Transverse colon (tissue), 4 donors: Measurements from ENCODE around the gene CTBP2. TPM values are rescaled to one million over a fixed set of nuclear protein-coding genes. Genes with fewer than 3 reads are reported as not detected.

Experiments used
- DNase-seq: peaks from one replicate; pipeline ENCODE4 v3.0.0-alpha.2; 2019
- H3K27ac ChIP-seq, 4 donors: fragments of 200-600 bp; sonication (generic); 2 replicates each; pipeline ENCODE4 v1.5.1; 2016 to 2018; ENCODE audit warnings: inconsistent platforms in 4 of 4
- H3K27me3 ChIP-seq: fragments of 200-600 bp; sonication (generic); 2 replicates; pipeline ENCODE4 v1.5.1; 2017; ENCODE audit warnings: inconsistent platforms
- H3K36me3 ChIP-seq, 4 donors: fragments of 200-600 bp; sonication (generic); 2 replicates each; pipeline ENCODE4 v1.5.1; 2017 to 2019; ENCODE audit warnings: inconsistent platforms in 4 of 4
- H3K4me1 ChIP-seq, 4 donors: fragments of 200-600 bp; sonication (generic); 2 replicates each; pipeline ENCODE4 v1.5.1; 2017 to 2020; ENCODE audit warnings: inconsistent platforms in 4 of 4
- H3K4me3 ChIP-seq, 4 donors: fragments of 200-600 bp; sonication (generic); 1 replicate in 1 of 4; 2 replicates in 3 of 4; pipeline versions ENCODE4 v1.5.1 to v1.6.1; 2017 to 2019; ENCODE audit warnings: inconsistent platforms in 4 of 4
- H3K9me3 ChIP-seq, 2 donors: fragments of 200-600 bp; sonication (generic); 2 replicates each; pipeline ENCODE4 v1.5.1; 2017 to 2019; ENCODE audit warnings: inconsistent platforms in 2 of 2
- EP300 ChIP-seq: sonication (generic); formaldehyde crosslinking; IDR thresholded peaks from one replicate; pipeline ENCODE4 v1.6.1; 2017; ENCODE audit warnings: antibody characterized with exemption, low read depth
- POLR2A ChIP-seq: fragments of 450-650 bp; IDR thresholded peaks from one replicate; pipeline ENCODE4 v1.6.1; 2016; ENCODE audit warnings: antibody characterized with exemption, mild to moderate bottlenecking, moderate library complexity
- POLR2AphosphoS5 ChIP-seq, 3 donors: sonication (generic); formaldehyde crosslinking; IDR thresholded peaks; one replicate each; pipeline ENCODE4 v1.6.1; 2016; ENCODE audit warnings: antibody characterized with exemption in 3 of 3
- WGBS, 2 donors: methylation state at CpG; one replicate each; pipeline ENCODE4 v1.1.5; 2018; ENCODE audit warnings: low coverage in 1 of 2; 5-methylcytosine and 5-hydroxymethylcytosine counted together
- in situ Hi-C, 4 donors: fragments of 200-750 bp; cut with MboI; loops; one replicate each; pipeline versions ENCODE4 v1.15.0 to v1.15.1; 2017; ENCODE audit warnings: low sequenced_read_pairs in 3 of 4, low pct_ligation_motif_present in 1 of 4, low pct_unique_long_range_greater_than_20kb in 1 of 4
- intact Hi-C: fragments of 100-400 bp; cut with DNase I; formaldehyde crosslinking; loops from one replicate; pipeline ENCODE4 v1.15.1; 2023; ENCODE audit warnings: low total_unique reads
- total RNA-seq, 4 donors: library from RNA; depleted of rRNA; stranded (reverse); fragments of >200 nt; gene quantifications; one replicate each; pipeline ENCODE4 v1.1.0, GENCODE V29; 2016
- TF ChIP-seq, protein P1 (sequence below), 5 experiments: fragments of 200-600 bp in 3 of 5; fragments of 450-650 bp in 2 of 5; sonication (generic) in 3 of 5; IDR thresholded peaks; 1 replicate in 2 of 5; 2 replicates in 3 of 5; pipeline ENCODE4 v1.5.1; 2016 to 2017; ENCODE audit warnings: antibody characterized with exemption in 5 of 5, inconsistent platforms in 3 of 5, mild to moderate bottlenecking in 2 of 5, moderate library complexity in 1 of 5

The CTBP2 gene
- total RNA-seq, 4 donors from 2014 or later: 71.9 to 247 (median 98.4) TPM

DNA sequence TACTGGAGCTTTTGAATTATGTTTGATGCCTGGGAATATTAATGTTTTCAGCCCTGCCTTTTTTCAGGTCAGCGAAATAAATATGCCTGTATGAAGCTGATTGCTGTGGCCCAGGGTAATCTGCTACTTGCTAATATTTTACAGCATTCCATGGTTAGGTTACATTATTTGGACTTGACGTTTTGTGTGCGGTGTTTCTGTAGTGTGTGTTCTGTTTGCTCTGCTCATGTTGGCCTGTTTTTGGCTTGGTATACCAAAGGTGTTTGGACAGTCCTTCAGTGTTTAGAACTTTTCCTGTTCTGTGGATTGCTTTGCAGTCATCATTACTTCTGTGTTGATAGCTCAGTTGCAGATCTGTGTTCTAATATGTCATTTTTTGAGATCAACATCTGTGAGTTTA, 206.9 kb downstream of the CTBP2 start:
- H3K36me3 ChIP-seq: no peaks in the 10 kb centered on the region
- intact Hi-C loops: no loop called here
- in situ Hi-C loops: no loop called here
- H3K4me1 ChIP-seq: peaks cover 0 to 34% (median 8%) of the 10 kb centered on the region in 4 donors
- H3K9me3 ChIP-seq: no peaks in the 10 kb centered on the region
- H3K4me3 ChIP-seq: no peak overlapping the region
- H3K27me3 ChIP-seq: no peaks in the 10 kb centered on the region
- TF ChIP-seq EP300 (no peak), POLR2AphosphoS5 (IDR thresholded peaks at IDR 0.05) (no peak), POLR2A (no peak)
- TF ChIP-seq, protein P1, sequence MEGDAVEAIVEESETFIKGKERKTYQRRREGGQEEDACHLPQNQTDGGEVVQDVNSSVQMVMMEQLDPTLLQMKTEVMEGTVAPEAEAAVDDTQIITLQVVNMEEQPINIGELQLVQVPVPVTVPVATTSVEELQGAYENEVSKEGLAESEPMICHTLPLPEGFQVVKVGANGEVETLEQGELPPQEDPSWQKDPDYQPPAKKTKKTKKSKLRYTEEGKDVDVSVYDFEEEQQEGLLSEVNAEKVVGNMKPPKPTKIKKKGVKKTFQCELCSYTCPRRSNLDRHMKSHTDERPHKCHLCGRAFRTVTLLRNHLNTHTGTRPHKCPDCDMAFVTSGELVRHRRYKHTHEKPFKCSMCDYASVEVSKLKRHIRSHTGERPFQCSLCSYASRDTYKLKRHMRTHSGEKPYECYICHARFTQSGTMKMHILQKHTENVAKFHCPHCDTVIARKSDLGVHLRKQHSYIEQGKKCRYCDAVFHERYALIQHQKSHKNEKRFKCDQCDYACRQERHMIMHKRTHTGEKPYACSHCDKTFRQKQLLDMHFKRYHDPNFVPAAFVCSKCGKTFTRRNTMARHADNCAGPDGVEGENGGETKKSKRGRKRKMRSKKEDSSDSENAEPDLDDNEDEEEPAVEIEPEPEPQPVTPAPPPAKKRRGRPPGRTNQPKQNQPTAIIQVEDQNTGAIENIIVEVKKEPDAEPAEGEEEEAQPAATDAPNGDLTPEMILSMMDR (IDR thresholded peaks at IDR 0.05): no peak
- WGBS, 2 donors: 80% methylated on average over 2 to 3 of the region's 3 CpGs
- no peak for DNase-seq
- H3K27ac ChIP-seq: no peak overlapping the region

DNA sequence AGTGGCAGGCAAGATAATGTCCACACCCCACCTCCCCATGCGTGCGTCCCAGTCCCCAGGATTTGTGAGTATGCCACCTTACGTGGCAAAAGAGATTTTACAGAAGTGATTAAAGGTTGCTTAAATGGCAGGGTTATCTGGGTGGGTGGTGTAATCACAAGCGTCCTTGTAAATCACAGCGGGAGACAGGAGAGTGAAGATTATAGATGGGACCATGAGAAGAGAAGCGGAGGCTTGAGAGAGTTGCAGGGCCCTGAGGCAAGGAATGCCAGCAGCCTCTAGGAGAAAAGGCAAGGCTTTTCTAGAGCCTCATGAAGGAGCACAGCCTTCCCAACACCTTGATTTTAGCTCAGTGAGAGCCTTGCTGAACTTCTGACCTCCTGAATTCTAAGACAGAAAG, 208.2 kb downstream of the CTBP2 start:
- Histone ChIP-seq H3K36me3 (no peaks in the 10 kb centered on the region), H3K9me3 (no peaks in the 10 kb centered on the region), H3K27me3 (no peaks in the 10 kb centered on the region), H3K27ac (no peak overlapping the region), H3K4me1 (peaks cover 0 to 31% (median 11%) of the 10 kb centered on the region in 4 donors), H3K4me3 (no peak overlapping the region)
- in situ Hi-C loops (no loop called here), intact Hi-C loops (no loop called here)
- 90 to 94% methylated on average over 6 of the region's 6 CpGs for WGBS, 2 donors
- DNase-seq: no peak
- TF ChIP-seq POLR2AphosphoS5 (IDR thresholded peaks at IDR 0.05) (no peak), EP300 (no peak), POLR2A (no peak)
- TF ChIP-seq, protein P1 (IDR thresholded peaks at IDR 0.05): no peak

DNA sequence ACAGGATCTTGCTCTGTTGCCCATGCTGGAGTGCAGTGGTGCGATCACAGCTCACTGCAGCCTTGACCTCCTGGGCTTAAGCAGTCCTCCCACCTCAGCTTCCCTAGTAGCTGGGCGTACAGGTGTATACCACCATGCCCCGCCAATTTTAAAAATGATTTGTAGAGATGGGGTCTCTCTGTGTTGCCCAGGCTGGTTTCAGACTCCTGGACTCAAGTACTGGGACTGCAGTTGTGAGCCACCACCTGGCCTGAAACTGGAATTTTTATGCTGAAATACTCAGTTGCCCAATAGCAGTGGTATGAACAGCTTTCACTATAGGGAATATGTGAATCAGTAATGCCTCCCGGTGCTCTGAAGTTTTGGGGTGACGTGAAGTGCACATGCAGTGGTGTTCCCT, 210.8 kb downstream of the CTBP2 start:
- in situ Hi-C loops: no loop called here

DNA sequence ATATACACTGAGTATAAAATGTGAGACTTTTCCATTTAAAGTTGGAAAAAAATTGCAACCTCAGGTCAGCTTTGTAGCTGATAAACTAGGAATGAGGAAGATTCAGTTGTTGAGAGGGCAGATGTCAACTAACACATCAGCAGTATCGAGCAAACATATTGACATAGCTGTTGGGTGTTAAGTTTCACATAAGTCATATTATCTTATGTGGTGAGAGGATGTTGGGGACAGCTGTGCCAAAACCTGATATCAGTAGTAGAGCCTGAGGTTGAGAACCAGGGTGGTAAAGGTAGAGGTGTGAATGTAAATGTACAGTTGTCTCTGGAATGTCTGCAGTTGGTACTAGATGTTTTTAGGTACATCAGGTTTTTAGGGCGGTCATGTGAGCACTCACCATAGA, 213.4 kb downstream of the CTBP2 start:
- peaks cover 6 to 44% (median 22%) of the 10 kb centered on the region in 4 donors for H3K4me1 ChIP-seq
- no peak overlapping the region for H3K27ac ChIP-seq
- no peaks in the 10 kb centered on the region for H3K36me3 ChIP-seq
- 58 to 65% methylated on average over 2 of the region's 2 CpGs for WGBS, 2 donors
- TF ChIP-seq EP300 (no peak), POLR2AphosphoS5 (IDR thresholded peaks at IDR 0.05) (no peak), POLR2A (no peak)
- TF ChIP-seq, protein P1 (IDR thresholded peaks at IDR 0.05): no peak
- no peak for DNase-seq
- no peaks in the 10 kb centered on the region for H3K27me3 ChIP-seq
- in situ Hi-C loops (no loop called here), intact Hi-C loops (no loop called here)
- H3K4me3 ChIP-seq: no peak overlapping the region
- H3K9me3 ChIP-seq: no peaks in the 10 kb centered on the region

More for the DNA sequence above, 210.8 kb downstream of the CTBP2 start:
- Histone ChIP-seq H3K27me3 (no peaks in the 10 kb centered on the region), H3K4me3 (no peak overlapping the region), H3K4me1 (peaks cover 0 to 30% (median 9%) of the 10 kb centered on the region in 4 donors), H3K9me3 (no peaks in the 10 kb centered on the region), H3K27ac (no peak overlapping the region), H3K36me3 (no peaks in the 10 kb centered on the region)
- TF ChIP-seq, protein P1 (IDR thresholded peaks at IDR 0.05): no peak
- TF ChIP-seq POLR2A: no peak
- no peak for TF ChIP-seq EP300
- no peak for TF ChIP-seq POLR2AphosphoS5 (IDR thresholded peaks at IDR 0.05)
- intact Hi-C loops: no loop called here
- no peak for DNase-seq
- 95 to 100% methylated on average over 1 to 5 of the region's 5 CpGs for WGBS, 2 donors
